Measurements from ENCODE around the gene CLIP4.

GRCh38 chr2:29139152-29139551, 23.9 kb downstream of the CLIP4 start:
- TF ChIP-seq CTCF (IDR thresholded peaks at IDR 0.05; ENCODE audit: low read depth, low read length, poor library complexity, severe bottlenecking), result no peak
- TF ChIP-seq EZH2phosphoT487 (IDR thresholded peaks at IDR 0.05; ENCODE audit: borderline replicate concordance, low read length), result no peak
